Spleen (tissue), 7 donors: ENCODE data around the gene ZNF648.

Source experiments
- CTCF ChIP-seq, 11 experiments: fragments of 200-600 bp in 7 of 11; fragments of 450-650 bp in 4 of 11; sonication (generic) in 4 of 11; IDR thresholded peaks in 8 of 11; conservative IDR thresholded peaks in 3 of 11; 1 replicate in 7 of 11; 2 replicates in 4 of 11; pipeline versions ENCODE4 v1.4.0 to v1.8.0; 2016 to 2021; ENCODE audit warnings: antibody characterized with exemption in 11 of 11, inconsistent platforms in 4 of 11, mild to moderate bottlenecking in 1 of 11
- POLR2A ChIP-seq, 3 donors: fragments of 450-650 bp; IDR thresholded peaks; one replicate each; pipeline ENCODE4 v1.5.1; 2017; ENCODE audit warnings: antibody characterized with exemption in 3 of 3, mild to moderate bottlenecking in 1 of 3
- POLR2AphosphoS5 ChIP-seq, 3 donors: sonication (generic); formaldehyde crosslinking; IDR thresholded peaks; one replicate each; pipeline ENCODE4 v1.5.1; 2017; ENCODE audit warnings: antibody characterized with exemption in 3 of 3
- donor health status: DM: no; HTN: no; CAD: no; lungs with moderate emphysema.
- donor health status: DM: no; HTN: no; CAD: no.
- donor health status: DM: no; HTN: no; CAD: no.

GRCh38 chr1:182038220-182038619, 23.3 kb downstream of the ZNF648 start:
- TF ChIP-seq POLR2AphosphoS5 (IDR thresholded peaks at IDR 0.05) (no peak), CTCF (IDR thresholded peaks at IDR 0.05 in 8 of 11, conservative IDR thresholded peaks at IDR 0.05 in 3 of 11) (no peak), POLR2A (IDR thresholded peaks at IDR 0.05) (no peak)
